GM21737 (cell line): Measurements from ENCODE around the gene ITGB4.

Source experiments
- ATAC-seq: cut with Tn5 transposase; IDR thresholded peaks from one replicate; pipeline ENCODE4 v1.9.1; 2021; ENCODE audit warnings: mild to moderate bottlenecking, moderate library complexity; ENCODE audit not compliant: unreplicated experiment

ITGB4 gene

DNA sequence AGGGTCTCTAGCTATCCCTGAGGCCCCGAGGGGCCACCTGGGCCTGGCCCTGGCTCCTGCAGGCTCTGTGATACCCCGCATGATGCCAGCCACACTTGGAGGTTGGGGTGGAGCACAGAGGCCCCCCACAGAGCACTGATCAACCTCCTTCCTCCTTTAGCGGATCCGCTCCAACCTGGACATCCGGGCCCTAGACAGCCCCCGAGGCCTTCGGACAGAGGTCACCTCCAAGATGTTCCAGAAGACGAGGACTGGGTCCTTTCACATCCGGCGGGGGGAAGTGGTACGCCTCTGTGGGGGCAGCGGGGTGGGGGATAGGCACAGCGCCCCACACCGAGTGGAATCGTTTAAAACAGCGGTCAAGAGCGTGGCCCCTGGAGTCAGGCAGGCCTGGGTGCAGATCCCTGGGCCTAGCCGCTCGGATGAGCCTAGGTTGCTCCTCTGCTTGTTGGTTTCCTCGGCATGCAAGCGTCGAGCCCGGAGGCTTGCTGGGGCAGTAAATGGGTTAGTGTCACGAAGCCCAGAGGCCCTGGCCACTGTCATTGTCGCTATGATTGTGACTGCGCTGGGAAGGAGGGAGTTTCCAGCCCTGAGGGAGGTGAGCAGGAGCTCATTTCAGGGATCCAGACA lies 9.9 kb downstream of the ITGB4 start:
- ATAC-seq = no peak

DNA sequence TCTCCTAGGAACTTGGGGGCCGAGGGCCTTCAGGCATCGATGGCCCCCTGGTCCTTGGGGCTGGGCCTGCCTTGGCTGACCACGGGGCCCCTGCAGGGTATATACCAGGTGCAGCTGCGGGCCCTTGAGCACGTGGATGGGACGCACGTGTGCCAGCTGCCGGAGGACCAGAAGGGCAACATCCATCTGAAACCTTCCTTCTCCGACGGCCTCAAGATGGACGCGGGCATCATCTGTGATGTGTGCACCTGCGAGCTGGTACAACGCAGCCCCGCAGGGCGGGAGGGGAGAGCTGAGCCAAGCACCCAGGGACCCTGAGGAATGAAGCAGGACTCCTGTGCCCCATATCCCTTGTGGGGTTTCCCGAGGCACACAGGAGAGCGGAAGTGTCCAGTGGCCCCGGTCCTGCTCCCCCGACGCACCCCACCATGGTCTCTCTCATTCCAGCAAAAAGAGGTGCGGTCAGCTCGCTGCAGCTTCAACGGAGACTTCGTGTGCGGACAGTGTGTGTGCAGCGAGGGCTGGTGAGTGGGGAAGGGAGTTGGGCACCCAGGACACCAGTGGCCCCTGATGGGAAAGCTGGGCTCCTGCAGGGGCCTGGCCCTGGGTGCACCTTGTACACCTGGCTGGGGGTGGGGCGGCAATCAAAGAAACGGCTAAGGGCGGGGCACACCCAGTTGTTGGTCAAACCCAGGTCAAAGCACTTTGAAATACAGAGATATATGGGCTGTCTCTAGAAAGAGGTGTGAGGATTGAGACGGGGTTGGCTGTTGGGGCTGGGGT lies 10.6 kb downstream of the ITGB4 start:
- ATAC-seq = no peak

DNA sequence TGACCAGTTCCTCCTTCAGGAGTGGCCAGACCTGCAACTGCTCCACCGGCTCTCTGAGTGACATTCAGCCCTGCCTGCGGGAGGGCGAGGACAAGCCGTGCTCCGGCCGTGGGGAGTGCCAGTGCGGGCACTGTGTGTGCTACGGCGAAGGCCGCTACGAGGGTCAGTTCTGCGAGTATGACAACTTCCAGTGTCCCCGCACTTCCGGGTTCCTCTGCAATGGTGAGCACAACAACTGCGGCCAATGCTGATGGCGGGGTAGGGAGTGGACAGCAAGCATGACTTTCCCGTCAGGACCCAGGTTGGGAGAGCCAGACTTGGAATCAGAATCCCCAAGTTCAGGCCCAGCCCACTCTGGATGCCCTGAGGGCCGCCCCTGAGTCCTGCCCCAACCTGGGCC lies 12.2 kb downstream of the ITGB4 start:
- ATAC-seq = no peak

DNA sequence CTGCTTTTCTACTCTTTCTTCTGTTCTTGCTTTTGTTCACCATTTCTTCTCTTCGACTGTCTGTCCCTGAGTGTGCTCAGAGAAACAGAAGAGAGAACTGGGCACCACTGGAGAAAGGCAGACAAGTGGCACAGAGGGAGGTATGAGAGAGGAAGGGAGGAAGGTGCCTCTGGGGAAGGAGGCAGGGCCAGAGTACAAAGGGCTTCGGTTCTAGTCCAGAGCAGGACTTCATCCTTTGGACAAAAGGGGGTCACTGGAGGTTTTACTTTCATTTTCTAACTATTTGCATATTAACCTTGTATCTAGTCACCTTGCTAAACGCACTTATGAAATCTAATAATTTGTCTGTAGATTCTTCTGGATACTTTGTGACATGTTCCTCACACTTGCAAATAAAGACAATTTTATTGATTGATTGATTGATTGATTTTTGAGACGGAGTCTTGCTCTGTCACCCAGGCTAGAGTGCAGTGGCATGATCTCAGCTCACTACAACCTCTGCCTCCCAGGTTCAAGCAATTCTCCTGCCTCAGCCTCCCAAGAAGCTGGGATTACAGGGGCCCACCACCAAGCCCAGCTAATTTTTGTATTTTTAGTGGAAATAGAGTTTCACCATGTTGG lies 13.5 kb downstream of the ITGB4 start:
- ATAC-seq = no peak

DNA sequence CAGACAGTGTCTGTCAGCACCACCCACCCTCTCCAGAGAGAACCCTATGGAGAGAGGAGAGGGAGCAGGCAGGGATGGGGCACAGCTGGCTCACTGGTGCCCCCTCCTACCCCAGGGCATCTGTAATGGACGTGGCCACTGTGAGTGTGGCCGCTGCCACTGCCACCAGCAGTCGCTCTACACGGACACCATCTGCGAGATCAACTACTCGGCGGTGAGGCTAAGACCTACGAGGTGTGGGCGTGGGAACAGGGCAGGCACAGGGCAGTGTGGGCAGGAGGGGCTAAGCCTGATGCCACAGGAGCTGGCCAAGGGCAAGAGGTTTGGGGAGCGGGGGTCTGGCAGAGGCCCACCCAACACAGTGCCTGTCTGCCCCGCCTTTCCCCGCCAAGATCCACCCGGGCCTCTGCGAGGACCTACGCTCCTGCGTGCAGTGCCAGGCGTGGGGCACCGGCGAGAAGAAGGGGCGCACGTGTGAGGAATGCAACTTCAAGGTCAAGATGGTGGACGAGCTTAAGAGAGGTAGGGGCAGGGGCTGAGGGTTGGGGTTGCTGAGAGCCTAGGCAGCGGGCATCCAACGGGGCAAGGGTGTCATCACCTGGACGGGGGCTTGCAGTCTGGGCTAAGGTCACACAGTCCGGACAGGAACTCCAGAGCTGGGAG lies 15.0 kb downstream of the ITGB4 start:
- ATAC-seq = no peak

DNA sequence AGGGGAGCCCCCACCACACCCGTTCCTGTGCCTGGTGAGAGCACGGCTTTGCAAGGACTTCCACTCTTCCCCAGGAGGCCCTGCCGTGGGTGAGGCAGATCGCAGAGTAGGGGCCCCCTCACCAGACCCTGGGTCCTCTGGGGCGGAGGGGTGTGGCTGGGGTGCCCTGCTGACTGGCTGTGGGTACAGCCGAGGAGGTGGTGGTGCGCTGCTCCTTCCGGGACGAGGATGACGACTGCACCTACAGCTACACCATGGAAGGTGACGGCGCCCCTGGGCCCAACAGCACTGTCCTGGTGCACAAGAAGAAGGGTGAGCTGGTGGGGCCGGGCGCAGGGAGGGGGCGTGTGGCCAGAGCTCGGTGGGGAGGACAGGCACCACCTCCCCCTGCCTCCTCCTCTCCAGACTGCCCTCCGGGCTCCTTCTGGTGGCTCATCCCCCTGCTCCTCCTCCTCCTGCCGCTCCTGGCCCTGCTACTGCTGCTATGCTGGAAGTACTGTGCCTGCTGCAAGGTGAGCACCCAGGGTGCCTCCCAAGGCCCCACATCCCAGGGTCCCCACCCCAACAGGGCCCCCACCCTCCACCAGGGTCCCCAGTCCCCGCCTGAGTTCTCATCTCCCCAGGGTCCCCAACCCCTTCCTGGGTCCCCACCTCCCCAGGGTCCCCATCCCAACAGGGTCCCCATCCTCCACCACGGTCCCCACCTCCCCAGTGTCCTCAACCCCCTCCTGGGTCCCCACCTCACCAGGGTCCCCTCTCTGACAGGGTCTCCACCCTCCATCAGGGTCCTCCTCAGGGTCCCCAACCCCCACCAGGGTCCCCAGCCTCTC lies 16.1 kb downstream of the ITGB4 start:
- no peak for ATAC-seq

DNA sequence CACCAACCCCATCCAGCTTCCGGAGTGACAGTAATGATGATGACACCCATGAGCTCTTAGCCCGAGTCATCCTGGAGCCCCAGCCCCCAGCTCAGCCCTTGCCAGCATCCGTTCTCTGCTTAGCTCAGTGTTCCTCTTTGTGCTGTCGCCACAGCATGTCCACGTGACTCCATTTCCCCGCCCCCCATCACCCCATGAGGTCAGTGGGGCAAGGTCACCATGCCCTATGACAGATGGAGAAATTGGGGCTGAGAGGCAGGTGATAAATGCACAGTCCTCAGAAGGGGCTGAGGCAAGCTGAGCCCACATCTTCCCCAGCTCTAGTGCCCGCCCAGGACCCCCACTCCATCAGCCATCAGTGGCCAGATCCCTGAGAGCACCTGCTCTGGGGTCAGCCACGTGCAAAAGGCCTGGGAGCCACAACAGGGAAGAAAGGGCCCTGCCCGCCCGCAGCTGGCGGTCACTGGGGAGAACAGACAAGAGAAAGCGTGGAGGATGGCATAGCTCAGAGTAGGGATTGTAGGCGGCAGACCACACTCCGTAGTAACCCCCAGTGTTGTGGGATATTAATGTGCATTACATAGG lies 17.1 kb downstream of the ITGB4 start:
- ATAC-seq = no peak

DNA sequence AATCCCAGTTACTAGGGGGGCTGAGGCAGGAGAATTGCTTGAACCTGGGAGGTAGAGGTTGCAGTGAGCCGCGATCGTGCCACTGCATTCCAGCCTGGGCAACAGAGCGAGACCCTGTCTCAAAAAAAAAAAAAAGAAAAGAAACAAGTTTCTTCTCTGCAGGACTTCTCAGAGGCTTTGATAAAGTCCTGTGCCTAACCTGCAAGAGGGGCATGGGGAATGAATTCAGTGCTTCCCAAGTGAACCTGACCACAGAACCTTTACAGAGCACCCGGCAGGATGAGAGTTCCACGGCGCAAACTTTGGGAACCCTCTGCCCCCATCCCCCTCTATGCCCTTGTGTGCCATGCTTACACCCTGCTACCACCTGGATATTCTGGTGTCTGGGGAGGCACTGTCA lies 17.9 kb downstream of the ITGB4 start:
- ATAC-seq = no peak

DNA sequence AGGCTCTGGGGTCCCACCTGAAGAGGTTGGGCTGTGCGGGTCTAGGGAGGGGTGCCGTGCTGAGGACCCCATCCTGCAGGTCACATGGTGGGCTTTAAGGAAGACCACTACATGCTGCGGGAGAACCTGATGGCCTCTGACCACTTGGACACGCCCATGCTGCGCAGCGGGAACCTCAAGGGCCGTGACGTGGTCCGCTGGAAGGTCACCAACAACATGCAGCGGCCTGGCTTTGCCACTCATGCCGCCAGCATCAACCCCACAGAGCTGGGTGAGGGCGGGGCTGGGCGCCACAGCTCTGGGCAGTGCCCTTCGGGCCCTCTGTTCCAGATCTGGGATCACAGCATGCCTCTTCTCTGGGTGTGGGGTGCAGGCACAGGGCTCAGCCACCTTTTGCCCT lies 18.5 kb downstream of the ITGB4 start:
- ATAC-seq = no peak

DNA sequence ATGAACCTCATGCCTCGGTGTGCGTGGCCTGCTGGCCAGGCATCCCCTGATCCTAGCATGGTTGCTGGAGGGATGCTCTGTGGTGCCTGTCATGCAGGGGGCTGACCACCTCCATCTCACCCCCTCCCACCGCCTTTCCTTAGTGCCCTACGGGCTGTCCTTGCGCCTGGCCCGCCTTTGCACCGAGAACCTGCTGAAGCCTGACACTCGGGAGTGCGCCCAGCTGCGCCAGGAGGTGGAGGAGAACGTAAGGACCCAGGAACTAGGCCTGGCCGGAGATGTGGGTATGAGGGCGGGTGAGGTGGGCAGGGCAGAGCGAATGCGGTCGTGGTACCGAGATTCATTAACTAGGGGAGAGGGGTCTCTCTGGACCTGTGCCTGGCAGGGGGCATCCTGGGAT lies 19.0 kb downstream of the ITGB4 start:
- ATAC-seq = no peak

DNA sequence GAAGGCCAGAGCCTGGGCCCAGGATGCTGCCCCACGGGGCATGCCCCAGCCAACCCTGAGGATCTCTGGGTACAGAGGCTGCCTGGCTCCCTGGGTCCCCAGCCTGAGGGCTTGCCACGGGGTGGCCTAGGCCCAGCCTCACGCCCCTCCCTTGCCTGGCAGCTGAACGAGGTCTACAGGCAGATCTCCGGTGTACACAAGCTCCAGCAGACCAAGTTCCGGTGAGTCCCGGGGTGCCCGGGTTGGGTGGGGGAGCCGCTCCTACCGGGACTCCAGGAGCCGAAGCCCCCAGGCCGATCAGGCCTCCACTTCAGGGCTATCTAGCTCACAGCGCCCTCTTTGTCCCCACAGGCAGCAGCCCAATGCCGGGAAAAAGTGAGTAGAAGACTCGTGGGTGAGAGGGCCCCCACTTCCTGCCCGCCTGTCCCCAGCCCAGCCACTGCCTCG lies 19.4 kb downstream of the ITGB4 start:
- ATAC-seq = no peak

DNA sequence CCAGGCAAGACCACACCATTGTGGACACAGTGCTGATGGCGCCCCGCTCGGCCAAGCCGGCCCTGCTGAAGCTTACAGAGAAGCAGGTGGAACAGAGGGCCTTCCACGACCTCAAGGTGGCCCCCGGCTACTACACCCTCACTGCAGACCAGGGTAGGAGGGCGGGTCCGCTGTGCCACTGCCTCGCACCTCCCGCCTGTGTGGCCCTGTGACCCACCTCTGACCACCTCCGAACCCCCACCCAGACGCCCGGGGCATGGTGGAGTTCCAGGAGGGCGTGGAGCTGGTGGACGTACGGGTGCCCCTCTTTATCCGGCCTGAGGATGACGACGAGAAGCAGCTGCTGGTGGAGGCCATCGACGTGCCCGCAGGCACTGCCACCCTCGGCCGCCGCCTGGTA lies 21.1 kb downstream of the ITGB4 start:
- no peak for ATAC-seq

DNA sequence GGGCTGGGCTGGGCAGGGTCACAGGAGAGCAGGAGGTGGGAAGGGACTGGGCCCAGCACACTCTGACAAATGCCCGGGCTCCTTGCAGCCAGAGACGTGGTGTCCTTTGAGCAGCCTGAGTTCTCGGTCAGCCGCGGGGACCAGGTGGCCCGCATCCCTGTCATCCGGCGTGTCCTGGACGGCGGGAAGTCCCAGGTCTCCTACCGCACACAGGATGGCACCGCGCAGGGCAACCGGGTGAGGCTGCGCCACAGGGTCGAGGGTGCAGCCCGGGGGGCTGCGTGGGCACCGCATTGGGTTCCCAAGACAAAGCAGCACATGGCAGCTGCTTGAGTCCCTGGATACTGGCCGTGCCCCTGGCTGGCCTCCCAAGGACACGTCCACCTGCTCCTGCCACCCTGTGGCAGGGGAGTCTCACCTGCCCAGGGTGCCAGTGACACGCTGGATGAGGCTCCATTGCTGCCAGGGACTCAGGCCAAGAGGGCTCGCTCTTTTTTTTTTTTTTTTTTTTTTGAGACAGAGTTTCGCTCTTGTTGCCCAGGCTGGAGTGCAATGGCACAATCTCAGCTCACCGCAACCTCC lies 22.5 kb downstream of the ITGB4 start:
- no peak for ATAC-seq

DNA sequence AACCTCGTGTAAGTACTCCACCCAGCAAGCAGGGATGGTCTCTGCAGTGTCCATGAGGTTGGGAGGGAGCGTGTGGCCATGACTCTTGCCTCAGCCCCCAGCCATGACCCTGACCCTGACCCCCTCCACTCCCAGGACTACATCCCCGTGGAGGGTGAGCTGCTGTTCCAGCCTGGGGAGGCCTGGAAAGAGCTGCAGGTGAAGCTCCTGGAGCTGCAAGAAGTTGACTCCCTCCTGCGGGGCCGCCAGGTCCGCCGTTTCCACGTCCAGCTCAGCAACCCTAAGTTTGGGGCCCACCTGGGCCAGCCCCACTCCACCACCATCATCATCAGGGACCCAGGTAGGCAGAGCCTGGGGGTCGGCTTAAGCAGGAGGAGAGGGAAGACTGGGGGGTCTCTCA lies 27.4 kb downstream of the ITGB4 start:
- no peak for ATAC-seq

DNA sequence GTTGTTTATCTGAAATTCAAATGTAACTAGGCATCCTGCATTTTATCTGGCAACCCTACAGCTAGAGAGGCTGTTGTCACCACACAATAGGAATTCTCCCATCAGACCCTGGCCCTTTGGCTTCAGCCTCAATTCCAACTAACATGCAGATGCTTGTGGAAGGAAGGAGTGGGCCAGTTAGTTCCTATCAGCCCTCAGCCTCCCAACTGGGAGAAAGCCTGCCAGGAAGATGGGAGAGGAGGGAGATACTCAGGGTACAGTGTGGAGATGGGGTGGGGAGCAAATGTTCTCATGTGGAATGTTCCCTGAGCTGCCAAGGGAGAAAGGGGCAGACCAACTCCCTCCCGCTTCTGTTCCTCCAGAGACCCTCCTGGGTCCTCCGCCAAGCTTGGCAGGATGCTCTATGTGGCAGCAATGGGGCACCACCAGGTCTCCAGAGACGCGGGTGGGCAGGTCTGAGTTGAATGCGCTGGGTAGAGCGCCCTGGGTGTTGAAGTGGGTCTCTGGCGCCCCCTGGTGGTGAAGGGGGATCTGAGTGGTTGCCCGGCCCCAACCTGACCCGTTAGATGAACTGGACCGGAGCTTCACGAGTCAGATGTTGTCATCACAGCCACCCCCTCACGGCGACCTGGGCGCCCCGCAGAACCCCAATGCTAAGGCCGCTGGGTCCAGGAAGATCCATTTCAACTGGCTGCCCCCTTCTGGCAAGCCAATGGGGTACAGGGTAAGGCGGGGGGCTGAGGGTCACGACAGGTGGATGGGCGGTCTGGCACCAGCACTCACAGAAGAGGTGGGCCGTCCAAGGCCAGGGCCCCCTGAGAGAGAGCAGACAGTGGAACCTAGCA lies 28.5 kb downstream of the ITGB4 start:
- ATAC-seq = no peak

DNA sequence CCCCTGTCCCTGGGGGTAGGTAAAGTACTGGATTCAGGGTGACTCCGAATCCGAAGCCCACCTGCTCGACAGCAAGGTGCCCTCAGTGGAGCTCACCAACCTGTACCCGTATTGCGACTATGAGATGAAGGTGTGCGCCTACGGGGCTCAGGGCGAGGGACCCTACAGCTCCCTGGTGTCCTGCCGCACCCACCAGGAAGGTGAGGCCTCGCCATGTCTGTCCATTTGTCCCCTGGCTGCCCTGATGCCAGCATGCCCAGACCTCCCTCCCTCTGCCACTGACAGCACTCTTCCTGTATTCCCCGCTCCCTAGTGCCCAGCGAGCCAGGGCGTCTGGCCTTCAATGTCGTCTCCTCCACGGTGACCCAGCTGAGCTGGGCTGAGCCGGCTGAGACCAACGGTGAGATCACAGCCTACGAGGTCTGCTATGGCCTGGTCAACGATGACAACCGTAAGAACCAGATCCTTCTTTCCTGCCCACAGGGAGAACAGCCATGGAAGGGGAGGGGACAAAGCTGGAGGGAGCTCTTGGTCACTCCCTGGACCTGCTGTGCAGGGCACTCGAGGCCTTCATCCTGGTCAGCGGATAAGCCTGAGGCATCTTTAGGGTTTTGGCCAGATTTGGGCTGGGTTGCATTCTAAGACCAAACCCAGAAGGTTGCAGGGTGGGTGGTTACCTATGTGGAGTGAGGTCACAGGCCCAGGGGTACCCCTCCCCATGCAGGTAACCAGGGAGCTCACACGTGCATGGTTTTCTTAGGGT lies 29.6 kb downstream of the ITGB4 start:
- ATAC-seq = no peak

DNA sequence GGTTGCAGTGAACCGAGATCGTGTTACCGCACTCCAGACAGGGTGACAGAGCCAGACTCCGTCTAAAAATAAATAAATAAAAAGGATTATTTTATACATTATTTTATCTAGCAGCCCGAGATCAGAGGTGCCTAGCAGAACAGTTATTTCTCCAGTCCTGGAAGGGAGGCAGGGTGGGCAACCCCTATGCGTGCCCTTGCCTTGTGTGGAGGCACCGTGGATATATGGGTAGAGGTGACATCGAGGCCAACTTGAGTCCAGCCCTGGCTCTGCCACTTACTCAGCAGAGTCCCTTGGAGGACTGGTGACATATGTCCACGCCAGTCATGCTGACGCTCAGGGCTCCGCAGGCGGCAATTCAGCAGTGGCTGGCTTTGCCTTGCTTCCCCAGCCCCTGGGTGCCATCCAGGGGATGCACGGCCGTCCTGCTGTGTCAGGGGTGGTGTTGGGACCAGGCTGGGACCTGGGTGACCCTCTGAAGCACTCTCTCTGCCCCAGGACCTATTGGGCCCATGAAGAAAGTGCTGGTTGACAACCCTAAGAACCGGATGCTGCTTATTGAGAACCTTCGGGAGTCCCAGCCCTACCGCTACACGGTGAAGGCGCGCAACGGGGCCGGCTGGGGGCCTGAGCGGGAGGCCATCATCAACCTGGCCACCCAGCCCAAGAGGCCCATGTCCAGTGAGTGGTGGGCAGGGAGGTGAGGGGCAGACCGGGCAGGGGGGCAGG lies 30.6 kb downstream of the ITGB4 start:
- ATAC-seq = no peak

DNA sequence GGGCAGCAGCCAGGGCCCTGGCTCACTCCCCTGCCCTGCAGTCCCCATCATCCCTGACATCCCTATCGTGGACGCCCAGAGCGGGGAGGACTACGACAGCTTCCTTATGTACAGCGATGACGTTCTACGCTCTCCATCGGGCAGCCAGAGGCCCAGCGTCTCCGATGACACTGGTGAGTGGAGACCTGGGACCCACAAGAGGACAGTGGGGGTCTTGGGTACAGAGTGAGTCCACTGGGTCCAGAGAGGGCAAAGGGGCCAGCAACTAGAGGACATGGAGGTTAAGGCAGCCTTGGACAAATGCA lies 31.1 kb downstream of the ITGB4 start:
- no peak for ATAC-seq
